HepG2 (cell line): ENCODE results near the gene TPCN2. TPM values are rescaled to one million over a fixed set of nuclear protein-coding genes. Genes with fewer than 3 reads are reported as not detected.
A peak's percentile ranks its signal among the peaks of the same experiment; 100 is the strongest.

Experiments
- AGO1 ChIP-seq: fragments of 200-400 bp; formaldehyde crosslinking; IDR thresholded peaks from 2 replicates; pipeline ENCODE4 v1.6.1; 2017; ENCODE audit warnings: mild to moderate bottlenecking, low read depth, low read length, moderate library complexity; ENCODE audit not compliant: poor library complexity, severe bottlenecking
- FOXJ3 ChIP-seq: sonication (generic); formaldehyde crosslinking; IDR thresholded peaks from 2 replicates; pipeline ENCODE4 v1.4.0; 2020; ENCODE audit warnings: missing genetic modification reagents, mild to moderate bottlenecking, borderline replicate concordance
- FOXO1 ChIP-seq: sonication (generic); formaldehyde crosslinking; IDR thresholded peaks from 2 replicates; pipeline ENCODE4 v1.4.0; 2020; ENCODE audit warnings: missing genetic modification reagents
- JUN ChIP-seq: sonication (generic); formaldehyde crosslinking; IDR thresholded peaks from 2 replicates; pipeline ENCODE4 v1.4.0; 2020; ENCODE audit warnings: mild to moderate bottlenecking, missing genetic modification reagents
- MED1 ChIP-seq: sonication (generic); formaldehyde crosslinking; IDR thresholded peaks from 2 replicates; pipeline ENCODE4 v1.4.0; 2020; ENCODE audit warnings: missing genetic modification reagents
- PHF21A ChIP-seq: sonication (generic); formaldehyde crosslinking; IDR thresholded peaks from 2 replicates; pipeline ENCODE4 v1.5.0; 2020; ENCODE audit warnings: mild to moderate bottlenecking, missing genetic modification reagents
- SMC3 ChIP-seq: IDR thresholded peaks from 2 replicates; pipeline ENCODE4 v1.6.1; 2011; ENCODE audit warnings: low read length, improper control_type of control experiment
- SRSF9 ChIP-seq: fragments of 200-400 bp; formaldehyde crosslinking; IDR thresholded peaks from 2 replicates; pipeline ENCODE4 v1.6.1; 2018; ENCODE audit warnings: borderline replicate concordance, mild to moderate bottlenecking, low read depth, low read length; ENCODE audit not compliant: insufficient read depth, poor library complexity, severe bottlenecking
- ZBTB38 ChIP-seq: sonication (generic); formaldehyde crosslinking; IDR thresholded peaks from 2 replicates; pipeline ENCODE4 v1.5.1; 2020; ENCODE audit warnings: mild to moderate bottlenecking, missing genetic modification reagents
- ZNF550 ChIP-seq: sonication (generic); formaldehyde crosslinking; IDR thresholded peaks from 2 replicates; pipeline ENCODE4 v1.4.0; 2020; ENCODE audit warnings: mild to moderate bottlenecking, missing genetic modification reagents, borderline replicate concordance
- ZNF766 ChIP-seq: sonication (generic); formaldehyde crosslinking; IDR thresholded peaks from 2 replicates; pipeline ENCODE4 v1.5.0; 2020; ENCODE audit warnings: missing genetic modification reagents, borderline replicate concordance
- polyA plus RNA-seq, 8 experiments: library from polyadenylated mRNA; depleted of rRNA in 3 of 8; stranded (reverse) in 7 of 8; unstranded in 1 of 8; fragments of >200 nt; fragmentation: Illumina TruSeq in 4 of 8; extraction: Trizol in 4 of 8; gene quantifications; 2 replicates each; pipeline versions ENCODE4 v1.2.1 to v1.2.3, GENCODE V29; 2011 to 2016; ENCODE audit warnings: low read depth in 4 of 8, missing spikeins in 1 of 8, mixed read lengths in 1 of 8; ENCODE audit not compliant: insufficient read depth in 1 of 8
- total RNA-seq, 5 experiments: library from RNA; depleted of rRNA; stranded (reverse); fragments of >200 nt; fragmentation: Illumina TruSeq; extraction: Trizol; gene quantifications; 2 replicates each; pipeline ENCODE4 v1.2.3, GENCODE V29; 2016; ENCODE audit warnings: low read depth in 1 of 5
- TF ChIP-seq, protein P1 (sequence below): sonication (generic); formaldehyde crosslinking; IDR thresholded peaks from 2 replicates; pipeline ENCODE4 v1.4.0; 2020; ENCODE audit warnings: mild to moderate bottlenecking, missing genetic modification reagents
- TF ChIP-seq, protein P2 (sequence below): fragments of 450-650 bp; IDR thresholded peaks from 2 replicates; pipeline ENCODE4 v1.6.1; 2017
- TF ChIP-seq, protein P3 (sequence below): IDR thresholded peaks from 2 replicates; pipeline ENCODE4 v1.6.1; 2016; ENCODE audit warnings: missing compliant biosample characterization, missing genetic modification reagents, borderline replicate concordance
- TF ChIP-seq, protein P4 (sequence below): IDR thresholded peaks from 2 replicates; pipeline ENCODE4 v1.6.1; 2016; ENCODE audit warnings: missing biosample characterization, missing genetic modification reagents, low read depth
- TF ChIP-seq, protein P5 (sequence below): sonication (generic); formaldehyde crosslinking; IDR thresholded peaks from 2 replicates; pipeline ENCODE4 v1.9.0; 2022; ENCODE audit warnings: low read depth, missing genetic modification reagents

TPCN2 gene
- total and polyA plus RNA-seq, 2 of the 13 experiments (the other 11 are each of a cell fraction or from before 2014, with no cell fraction given), result 5.6 to 5.9 TPM

DNA sequence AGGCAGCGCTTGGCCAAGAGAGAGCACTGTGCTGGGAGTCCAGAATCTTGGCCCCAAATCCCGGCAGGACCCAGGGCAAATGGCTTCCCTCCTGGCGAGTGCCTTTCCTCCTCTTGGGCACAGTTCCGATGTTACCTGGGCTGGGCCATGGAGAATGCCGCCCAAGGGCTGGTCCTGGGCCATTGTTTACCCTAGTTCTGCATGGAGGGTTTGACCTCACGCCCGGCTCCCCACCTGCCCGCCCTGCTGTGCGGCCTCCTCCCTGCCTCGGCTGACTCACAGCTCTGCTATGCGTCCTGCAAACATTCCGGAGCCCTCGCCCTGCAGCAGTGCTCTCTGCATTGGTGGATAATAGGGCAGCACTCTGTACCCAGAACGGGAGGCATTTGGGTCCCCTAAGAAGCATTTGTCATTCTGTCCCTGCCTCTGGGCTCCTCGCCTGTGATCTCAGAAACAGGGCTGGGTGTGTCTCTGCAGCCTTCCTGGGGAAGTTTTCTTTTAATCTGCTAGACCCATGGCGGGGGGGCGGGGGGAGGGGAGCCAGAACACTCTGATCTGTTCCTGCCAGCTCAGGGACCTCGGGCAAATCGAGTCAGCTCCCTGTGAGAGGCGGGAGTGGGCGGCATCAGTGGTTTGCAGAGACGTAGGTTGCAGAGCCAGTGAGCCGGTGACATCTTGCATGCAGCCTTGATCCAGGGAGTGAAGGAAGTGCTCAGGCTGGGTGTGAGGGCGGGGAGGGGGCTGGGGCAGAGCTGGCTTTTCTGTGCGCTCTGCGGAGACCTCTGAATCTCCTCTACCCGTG is 74.1 kb downstream of the TPCN2 start (continued):
- TF ChIP-seq, protein P1, sequence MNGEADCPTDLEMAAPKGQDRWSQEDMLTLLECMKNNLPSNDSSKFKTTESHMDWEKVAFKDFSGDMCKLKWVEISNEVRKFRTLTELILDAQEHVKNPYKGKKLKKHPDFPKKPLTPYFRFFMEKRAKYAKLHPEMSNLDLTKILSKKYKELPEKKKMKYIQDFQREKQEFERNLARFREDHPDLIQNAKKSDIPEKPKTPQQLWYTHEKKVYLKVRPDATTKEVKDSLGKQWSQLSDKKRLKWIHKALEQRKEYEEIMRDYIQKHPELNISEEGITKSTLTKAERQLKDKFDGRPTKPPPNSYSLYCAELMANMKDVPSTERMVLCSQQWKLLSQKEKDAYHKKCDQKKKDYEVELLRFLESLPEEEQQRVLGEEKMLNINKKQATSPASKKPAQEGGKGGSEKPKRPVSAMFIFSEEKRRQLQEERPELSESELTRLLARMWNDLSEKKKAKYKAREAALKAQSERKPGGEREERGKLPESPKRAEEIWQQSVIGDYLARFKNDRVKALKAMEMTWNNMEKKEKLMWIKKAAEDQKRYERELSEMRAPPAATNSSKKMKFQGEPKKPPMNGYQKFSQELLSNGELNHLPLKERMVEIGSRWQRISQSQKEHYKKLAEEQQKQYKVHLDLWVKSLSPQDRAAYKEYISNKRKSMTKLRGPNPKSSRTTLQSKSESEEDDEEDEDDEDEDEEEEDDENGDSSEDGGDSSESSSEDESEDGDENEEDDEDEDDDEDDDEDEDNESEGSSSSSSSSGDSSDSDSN (CRISPR knock-in tag), result peak; percentile 46; the same call in 1 of the 2 replicates
- TF ChIP-seq, protein P2, sequence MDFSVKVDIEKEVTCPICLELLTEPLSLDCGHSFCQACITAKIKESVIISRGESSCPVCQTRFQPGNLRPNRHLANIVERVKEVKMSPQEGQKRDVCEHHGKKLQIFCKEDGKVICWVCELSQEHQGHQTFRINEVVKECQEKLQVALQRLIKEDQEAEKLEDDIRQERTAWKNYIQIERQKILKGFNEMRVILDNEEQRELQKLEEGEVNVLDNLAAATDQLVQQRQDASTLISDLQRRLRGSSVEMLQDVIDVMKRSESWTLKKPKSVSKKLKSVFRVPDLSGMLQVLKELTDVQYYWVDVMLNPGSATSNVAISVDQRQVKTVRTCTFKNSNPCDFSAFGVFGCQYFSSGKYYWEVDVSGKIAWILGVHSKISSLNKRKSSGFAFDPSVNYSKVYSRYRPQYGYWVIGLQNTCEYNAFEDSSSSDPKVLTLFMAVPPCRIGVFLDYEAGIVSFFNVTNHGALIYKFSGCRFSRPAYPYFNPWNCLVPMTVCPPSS, result no peak
- TF ChIP-seq, protein P3, sequence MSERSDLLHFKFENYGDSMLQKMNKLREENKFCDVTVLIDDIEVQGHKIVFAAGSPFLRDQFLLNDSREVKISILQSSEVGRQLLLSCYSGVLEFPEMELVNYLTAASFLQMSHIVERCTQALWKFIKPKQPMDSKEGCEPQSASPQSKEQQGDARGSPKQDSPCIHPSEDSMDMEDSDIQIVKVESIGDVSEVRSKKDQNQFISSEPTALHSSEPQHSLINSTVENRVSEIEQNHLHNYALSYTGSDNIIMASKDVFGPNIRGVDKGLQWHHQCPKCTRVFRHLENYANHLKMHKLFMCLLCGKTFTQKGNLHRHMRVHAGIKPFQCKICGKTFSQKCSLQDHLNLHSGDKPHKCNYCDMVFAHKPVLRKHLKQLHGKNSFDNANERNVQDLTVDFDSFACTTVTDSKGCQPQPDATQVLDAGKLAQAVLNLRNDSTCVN (CRISPR knock-in tag), result no peak
- TF ChIP-seq, protein P4, sequence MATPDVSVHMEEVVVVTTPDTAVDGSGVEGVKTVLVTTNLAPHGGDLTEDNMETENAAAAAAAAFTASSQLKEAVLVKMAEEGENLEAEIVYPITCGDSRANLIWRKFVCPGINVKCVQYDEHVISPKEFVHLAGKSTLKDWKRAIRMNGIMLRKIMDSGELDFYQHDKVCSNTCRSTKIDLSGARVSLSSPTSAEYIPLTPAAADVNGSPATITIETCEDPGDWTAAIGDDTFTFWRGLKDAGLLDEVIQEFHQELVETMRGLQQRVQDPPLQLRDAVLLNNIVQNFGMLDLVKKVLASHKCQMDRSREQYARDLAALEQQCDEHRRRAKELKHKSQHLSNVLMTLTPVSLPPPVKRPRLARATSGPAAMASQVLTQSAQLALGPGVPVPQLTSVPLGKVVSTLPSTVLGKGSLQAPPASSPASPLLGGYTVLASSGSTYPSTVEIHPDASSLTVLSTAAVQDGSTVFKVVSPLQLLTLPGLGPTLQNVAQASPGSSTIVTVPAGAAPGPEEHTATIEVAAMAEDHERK, result no peak
- TF ChIP-seq FOXO1 (CRISPR knock-in tag) (peak; percentile 74; the same call in 1 of the 2 replicates), PHF21A (peak; percentile 84), MED1 (CRISPR knock-in tag) (peak; percentile 49; the same call in 1 of the 2 replicates), FOXJ3 (CRISPR knock-in tag) (no peak), ZNF550 (CRISPR knock-in tag) (no peak), JUN (CRISPR knock-in tag) (peak; percentile 97), SMC3 (no peak), ZBTB38 (CRISPR knock-in tag) (0 out of 2 replicates have a peak, but pooled peaks have one; percentile 22), AGO1 (no peak), SRSF9 (no peak), ZNF766 (CRISPR knock-in tag) (no peak)
- TF ChIP-seq, protein P5, sequence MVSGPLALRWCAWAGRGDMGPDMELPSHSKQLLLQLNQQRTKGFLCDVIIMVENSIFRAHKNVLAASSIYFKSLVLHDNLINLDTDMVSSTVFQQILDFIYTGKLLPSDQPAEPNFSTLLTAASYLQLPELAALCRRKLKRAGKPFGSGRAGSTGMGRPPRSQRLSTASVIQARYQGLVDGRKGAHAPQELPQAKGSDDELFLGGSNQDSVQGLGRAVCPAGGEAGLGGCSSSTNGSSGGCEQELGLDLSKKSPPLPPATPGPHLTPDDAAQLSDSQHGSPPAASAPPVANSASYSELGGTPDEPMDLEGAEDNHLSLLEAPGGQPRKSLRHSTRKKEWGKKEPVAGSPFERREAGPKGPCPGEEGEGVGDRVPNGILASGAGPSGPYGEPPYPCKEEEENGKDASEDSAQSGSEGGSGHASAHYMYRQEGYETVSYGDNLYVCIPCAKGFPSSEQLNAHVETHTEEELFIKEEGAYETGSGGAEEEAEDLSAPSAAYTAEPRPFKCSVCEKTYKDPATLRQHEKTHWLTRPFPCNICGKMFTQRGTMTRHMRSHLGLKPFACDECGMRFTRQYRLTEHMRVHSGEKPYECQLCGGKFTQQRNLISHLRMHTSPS (CRISPR knock-in tag), result peak; percentile 85
